ENCODE data around the gene ZRANB3.

ZRANB3 gene

DNA sequence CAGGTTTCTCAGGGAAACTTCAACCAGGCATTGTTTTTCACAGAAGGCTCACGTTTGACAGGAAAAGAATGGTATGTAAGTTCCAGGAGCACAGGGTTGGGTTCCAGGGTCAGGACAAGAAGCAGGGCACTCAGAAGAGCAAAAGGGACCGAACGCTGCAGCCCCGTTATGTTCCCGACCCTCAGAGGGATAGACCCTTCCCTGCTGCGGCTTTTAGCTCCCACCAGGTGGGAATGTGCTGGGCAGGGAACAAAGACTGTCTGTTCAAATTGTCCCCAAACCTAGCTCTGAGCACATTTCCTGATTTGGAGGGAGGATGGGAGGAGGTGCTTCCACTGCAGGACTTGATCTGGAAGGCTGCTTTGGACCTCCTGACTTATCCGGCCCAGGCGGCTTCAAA is 348.8 kb downstream of the ZRANB3 start:
- no peak for DNase-seq (ENCODE audit: low read depth in 4 of 4, low spot score in 1 of 4)

DNA sequence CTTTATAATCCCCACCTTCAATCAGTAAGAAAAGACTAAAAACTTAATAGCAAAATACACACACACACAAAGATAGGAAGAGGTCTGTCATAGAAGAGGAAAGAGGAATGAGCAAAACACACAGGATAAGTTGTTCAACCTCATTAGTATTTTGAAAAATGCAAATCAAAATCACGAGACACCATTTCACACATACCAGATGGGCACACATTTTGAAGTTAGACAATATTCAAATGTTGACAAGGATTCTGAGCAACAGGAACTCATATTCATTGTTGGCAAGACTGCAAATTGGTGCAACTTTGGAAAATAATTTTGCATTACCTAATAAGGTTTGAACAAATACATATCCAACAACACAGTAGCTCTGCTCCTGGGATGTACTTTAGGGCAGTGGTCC is 351.3 kb downstream of the ZRANB3 start:
- DNase-seq (ENCODE audit: low read depth in 4 of 4, low spot score in 1 of 4), result no peak

DNA sequence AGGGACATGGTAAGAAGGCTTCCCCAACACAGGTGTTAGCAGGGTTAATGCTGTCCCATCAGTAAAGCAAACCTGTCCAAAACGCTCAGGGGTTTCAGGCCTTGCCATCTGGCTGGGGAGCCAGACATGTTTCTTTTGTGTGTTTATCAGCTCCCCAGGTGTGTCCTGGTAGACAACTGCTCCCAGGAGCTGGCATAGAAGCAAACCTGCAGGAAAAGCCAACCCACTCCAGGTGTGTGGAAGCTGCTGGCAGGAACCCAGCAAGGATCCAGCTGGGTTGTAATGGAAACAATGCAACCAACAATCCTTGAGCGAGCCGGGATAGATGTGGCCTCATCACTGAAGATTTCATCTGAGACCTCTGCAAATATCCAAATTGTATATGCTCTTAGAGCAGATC is 355.8 kb downstream of the ZRANB3 start:
- DNase-seq (ENCODE audit: low read depth in 4 of 4, low spot score in 1 of 4), result no peak

DNA sequence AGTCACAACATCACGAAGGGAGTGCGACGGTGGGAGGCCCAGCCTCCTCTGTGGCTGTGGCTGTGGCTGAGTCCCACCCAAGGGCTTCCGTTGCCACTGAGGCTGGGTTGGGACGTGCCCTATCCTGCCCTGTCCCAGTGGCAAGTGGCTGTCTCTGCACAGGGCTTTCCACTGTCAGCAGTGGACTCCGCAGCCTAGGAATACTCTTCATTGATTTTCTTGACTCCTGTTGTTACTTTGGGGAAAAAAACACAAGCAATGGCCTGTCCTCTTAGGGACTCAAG is 356.3 kb downstream of the ZRANB3 start:
- DNase-seq (ENCODE audit: low read depth in 4 of 4, low spot score in 1 of 4), result no peak

DNA sequence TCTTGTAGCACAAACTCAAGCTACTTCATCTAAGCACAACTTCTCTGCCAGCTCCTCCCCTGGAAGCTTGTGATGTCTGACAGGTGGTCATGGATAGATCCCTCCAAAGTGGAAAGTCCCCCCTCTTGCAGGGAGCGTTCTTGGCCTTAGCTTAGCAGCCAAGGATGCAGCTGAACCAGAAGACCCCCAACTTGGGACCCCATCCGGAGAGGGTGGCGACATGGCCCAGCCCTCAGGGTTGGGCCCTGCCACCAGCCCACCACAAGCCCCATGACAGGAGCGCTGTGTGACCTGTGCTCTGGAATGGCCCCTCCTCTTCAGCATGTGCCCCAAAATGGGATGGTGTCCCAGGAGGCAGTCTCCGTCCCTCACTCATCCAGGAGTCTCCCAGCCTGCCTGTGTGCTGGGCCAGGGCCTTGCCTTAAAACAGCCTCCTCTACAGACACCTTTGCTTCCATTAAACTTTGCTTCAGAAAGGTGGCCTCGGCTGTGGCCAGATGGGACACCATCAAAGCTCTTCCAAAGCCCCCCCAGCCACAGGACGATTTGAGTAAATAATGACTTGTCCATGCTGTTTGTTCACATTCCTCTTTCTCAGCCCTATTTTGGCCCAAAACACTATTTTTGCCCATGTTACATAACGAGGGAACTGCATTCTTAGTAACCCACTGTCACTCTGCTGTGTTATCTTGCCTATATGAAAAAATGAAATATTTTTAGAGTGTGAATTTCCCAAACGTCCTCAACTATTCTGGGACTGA is 356.8 kb downstream of the ZRANB3 start:
- no peak for DNase-seq (ENCODE audit: low read depth in 4 of 4, low spot score in 1 of 4)

- no peak for DNase-seq (ENCODE audit: low read depth in 4 of 4, low spot score in 1 of 4)
These were observed 360.9 kb downstream of the ZRANB3 start for GRCh38 chr2:135169900-135170753.

- no peak for DNase-seq (ENCODE audit: low read depth in 4 of 4, low spot score in 1 of 4)
These were observed 362.7 kb downstream of the ZRANB3 start for GRCh38 chr2:135168204-135168856.

DNA sequence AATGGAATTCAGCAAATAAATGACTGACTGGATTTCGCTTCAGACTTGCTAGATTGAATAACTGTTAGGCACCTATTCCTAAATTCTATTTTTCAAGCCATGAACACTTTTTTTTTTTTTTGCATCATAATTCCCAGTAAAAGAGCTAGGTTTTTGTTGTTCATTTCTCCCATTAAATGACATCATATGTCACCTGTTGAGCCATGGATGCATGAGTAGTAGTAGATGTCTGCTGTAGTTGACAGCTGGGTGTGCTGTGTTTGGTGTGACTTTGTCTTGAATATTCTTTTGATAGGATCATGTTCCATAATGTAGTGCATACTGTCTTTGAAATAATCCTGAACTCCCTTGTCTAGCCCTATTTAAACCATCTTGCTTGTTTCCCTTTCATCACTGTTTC is 363.7 kb downstream of the ZRANB3 start:
- DNase-seq (ENCODE audit: low read depth in 4 of 4, low spot score in 1 of 4), result no peak

- DNase-seq (ENCODE audit: low read depth in 4 of 4, low spot score in 1 of 4), result no peak
These were observed 366.6 kb downstream of the ZRANB3 start for GRCh38 chr2:135164431-135164830.

GRCh38 chr2:135163901-135164300 is 367.1 kb downstream of the ZRANB3 start:
- DNase-seq (ENCODE audit: low read depth in 4 of 4, low spot score in 1 of 4), result no peak

DNA sequence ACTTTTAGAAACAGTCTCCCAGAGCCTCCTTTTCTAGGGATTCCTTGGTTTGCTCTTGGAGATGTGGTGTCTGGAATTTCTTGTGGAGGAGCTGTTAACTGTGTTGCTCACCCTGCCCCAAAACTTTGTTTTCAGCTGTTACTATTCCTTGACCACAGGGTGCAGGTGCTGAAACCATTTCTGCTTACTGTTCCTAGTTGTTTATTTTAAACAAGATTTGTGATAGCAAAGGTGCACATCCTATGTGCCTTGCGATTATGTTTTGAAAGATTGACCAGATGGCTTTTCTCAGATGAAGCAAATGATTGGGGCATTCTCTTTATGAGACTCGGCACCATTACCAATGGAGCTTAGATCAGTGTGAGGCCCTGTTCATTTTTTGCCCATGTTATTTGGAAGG is 367.7 kb downstream of the ZRANB3 start:
- DNase-seq (ENCODE audit: low read depth in 4 of 4, low spot score in 1 of 4), result no peak

- no peak for DNase-seq (ENCODE audit: low read depth in 4 of 4, low spot score in 1 of 4)
These were observed 368.2 kb downstream of the ZRANB3 start for GRCh38 chr2:135162786-135163185.

DNA sequence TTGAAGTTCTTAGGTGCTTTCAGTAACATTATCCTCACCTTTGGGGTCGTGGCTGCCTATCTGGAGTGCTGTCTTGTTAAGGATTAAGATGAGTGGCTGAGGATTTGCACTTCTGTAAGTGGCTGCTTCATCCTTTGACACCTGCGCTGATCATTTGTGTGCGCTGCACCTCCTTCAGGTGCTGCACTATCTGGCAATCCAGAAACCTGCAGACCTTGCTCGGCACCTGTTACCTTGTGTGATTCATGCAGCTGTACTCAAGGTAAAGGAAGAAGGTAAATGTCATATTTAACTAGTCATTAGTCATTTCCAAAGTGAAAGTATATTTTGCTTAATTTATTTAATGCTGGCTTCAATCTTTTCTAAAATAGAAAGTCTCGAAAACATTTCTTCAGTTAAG is 368.6 kb downstream of the ZRANB3 start:
- DNase-seq (ENCODE audit: low read depth in 4 of 4, low spot score in 1 of 4), result no peak

- no peak for DNase-seq (ENCODE audit: low read depth in 4 of 4, low spot score in 1 of 4)
These were observed 371.8 kb downstream of the ZRANB3 start for GRCh38 chr2:135159191-135159590.

DNA sequence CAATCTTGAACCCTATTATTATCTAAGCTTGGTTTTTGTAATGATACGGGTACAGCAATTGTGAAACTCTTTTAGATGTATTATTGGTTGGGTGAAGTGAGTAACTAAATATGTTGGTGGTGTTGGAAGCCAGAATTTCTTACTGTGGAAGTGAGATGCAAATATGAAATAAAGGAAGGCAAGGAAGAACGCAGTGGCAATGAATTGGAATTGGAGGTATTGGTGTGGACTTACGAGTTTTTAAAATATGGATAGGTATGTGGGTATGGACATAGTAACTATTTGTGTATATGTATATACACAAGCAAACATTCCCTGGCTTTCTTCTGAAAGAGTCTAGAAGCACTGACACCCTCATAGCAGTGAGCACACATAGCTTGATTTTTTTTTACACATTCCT is 373.2 kb downstream of the ZRANB3 start:
- DNase-seq (ENCODE audit: low read depth in 4 of 4, low spot score in 1 of 4), result no peak

GRCh38 chr2:135154962-135155361 is 376.1 kb downstream of the ZRANB3 start:
- DNase-seq (ENCODE audit: low read depth in 4 of 4, low spot score in 1 of 4), result no peak

DNA sequence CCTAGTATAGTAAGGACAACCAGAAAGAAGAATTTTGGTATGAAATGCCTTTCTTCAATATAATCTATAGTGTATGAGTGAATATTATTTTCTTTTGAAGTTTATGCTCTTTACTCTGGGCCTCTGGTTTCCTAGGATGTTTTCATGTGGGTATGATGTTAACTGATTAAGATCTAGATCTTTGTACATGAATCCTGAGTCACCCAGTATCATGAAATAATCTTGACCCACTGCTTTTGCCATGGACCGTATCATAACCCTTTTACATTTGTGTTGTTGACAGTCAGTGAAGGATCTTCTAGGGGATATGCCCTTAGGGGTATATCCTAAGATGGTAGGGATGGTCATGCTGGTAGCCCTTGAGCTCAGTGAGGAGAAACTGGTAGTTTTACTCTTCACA is 378.7 kb downstream of the ZRANB3 start:
- DNase-seq (ENCODE audit: low read depth in 4 of 4, low spot score in 1 of 4), result no peak

DNA sequence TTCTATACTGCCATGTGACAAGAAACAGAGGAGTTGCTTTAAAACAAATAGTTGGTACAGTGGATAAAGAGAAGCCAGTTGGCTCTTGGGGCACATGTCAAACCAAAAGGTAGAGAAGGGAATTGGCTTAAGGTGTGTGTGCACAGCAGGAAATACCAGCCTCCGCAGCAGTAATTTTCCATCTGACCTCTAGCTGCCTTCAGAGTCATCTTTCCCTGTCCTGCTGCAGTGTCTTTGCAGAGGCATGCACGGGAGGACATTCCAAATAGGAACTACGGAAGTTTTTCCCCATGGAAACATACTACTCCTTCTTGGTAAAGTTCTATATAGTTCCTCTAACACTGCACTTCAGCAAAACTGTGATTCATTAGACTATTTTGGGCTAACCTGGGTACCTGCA is 379.4 kb downstream of the ZRANB3 start:
- DNase-seq (ENCODE audit: low read depth in 4 of 4, low spot score in 1 of 4), result no peak

- DNase-seq (ENCODE audit: low read depth in 4 of 4, low spot score in 1 of 4), result no peak
These were observed 380.3 kb downstream of the ZRANB3 start for GRCh38 chr2:135150725-135151124.

- no peak for DNase-seq (ENCODE audit: low read depth in 4 of 4, low spot score in 1 of 4)
These were observed 381.8 kb downstream of the ZRANB3 start for GRCh38 chr2:135149251-135149650.

GRCh38 chr2:135144343-135144742 is 386.7 kb downstream of the ZRANB3 start:
- no peak for DNase-seq (ENCODE audit: low read depth in 4 of 4, low spot score in 1 of 4)

- DNase-seq (ENCODE audit: low read depth in 4 of 4, low spot score in 1 of 4), result no peak
These were observed 388.7 kb downstream of the ZRANB3 start for GRCh38 chr2:135142323-135142722.

Measured in stimulated activated CD4-positive, alpha-beta T cell treated with anti-CD3 and anti-CD28 coated beads, Interleukin-1b, Interleukin-23, amount 100 ng/mL, for 24 hours (primary cell).